ENCODE results near the gene TYMP. TPM values are rescaled to one million over a fixed set of nuclear protein-coding genes. Genes with fewer than 3 reads are reported as not detected.
"Not testable (repeated sequence)": the region's sequence is repeated elsewhere in the genome, so short reads cannot be mapped to it uniquely, and the experiment has no call there.

The TYMP gene
- polyA plus RNA-seq, 4 donors = 0.83 to 4.3 (median 2.1) TPM

DNA sequence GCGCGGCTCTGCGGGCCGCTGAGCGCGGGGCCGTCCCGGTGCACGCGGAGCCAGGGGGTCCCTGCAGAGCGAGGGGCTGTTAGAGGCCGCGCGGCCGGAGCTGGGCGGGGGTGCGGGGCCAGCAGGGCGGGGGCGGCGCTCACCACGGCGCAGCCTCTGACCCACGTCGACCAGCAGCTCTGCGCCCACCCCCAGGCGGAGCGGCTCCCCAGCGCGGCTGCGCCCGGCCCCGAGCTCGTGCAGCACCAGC, 4.0 kb downstream of the TYMP start:
- DNase-seq (ENCODE audit: low read depth in 4 of 4, low spot score in 3 of 4) = no peak

DNA sequence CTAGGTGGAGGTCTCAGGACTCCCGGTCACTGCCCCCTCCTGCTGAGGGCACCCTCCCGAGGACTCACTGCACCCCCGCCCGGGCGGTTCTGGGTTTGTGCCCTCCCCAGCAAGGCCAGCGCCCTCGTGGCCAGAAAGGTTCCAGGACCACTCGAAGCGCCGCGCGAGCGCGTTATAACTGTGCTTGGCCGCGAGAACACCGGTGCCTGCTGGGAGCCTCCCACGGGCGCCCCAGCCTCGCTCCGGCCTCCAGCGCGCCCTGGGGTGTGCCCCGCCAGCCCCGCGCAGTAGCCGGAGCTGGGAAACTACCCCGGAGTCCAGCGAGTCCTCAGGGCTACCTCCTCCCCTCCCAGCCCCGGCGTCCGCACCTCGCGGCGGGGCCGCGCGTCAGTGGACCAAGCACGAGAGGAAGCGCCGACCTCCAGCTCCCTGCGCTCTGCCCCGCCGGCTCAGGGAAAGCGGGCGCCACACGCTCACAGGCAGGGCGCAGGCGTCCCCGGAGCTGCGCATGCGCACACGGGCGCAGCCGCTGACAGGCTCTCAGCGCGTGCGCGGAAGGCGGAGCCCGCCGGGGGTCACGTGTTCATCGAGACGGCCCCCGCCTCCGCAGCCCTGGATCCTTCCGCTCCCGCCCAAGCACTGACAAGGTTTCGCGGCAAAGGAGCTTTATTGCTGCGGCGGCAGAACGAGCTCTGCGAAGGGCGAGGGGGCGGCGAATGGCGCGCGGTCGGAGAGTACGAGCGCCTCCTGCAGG, 4.5 kb downstream of the TYMP start, which contains the start of gene SCO2:
Gene SCO2, minus strand, starts transcription at position 495 of the 754 bp plus-strand sequence. CDS start 1,187 bp downstream, outside the sequence.
- DNase-seq (ENCODE audit: low read depth in 4 of 4, low spot score in 3 of 4) = peak; percentile 92 to 95 (median 92)

DNA sequence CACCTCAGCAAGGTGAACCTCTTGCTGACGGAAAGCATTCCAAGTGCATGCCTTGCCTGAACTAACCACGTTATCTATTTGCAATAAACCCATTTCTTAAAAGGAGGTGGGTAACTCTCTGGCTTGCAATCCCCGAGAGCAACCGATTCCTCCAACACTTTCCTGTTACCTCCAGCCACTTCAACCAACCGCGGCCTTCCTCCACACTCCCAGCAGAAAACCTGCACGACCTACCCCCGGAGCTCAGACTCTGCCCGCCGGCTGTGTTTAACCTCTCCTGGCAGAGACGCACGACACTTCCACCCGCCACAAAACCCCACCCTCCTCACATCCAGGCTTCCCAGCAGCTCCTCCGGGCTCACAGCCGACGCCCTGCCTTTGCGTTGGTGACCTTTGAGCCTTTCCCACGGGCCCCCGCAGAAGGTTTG, 5.1 kb downstream of the TYMP start:
- no peak for DNase-seq (ENCODE audit: low read depth in 4 of 4, low spot score in 3 of 4)

DNA sequence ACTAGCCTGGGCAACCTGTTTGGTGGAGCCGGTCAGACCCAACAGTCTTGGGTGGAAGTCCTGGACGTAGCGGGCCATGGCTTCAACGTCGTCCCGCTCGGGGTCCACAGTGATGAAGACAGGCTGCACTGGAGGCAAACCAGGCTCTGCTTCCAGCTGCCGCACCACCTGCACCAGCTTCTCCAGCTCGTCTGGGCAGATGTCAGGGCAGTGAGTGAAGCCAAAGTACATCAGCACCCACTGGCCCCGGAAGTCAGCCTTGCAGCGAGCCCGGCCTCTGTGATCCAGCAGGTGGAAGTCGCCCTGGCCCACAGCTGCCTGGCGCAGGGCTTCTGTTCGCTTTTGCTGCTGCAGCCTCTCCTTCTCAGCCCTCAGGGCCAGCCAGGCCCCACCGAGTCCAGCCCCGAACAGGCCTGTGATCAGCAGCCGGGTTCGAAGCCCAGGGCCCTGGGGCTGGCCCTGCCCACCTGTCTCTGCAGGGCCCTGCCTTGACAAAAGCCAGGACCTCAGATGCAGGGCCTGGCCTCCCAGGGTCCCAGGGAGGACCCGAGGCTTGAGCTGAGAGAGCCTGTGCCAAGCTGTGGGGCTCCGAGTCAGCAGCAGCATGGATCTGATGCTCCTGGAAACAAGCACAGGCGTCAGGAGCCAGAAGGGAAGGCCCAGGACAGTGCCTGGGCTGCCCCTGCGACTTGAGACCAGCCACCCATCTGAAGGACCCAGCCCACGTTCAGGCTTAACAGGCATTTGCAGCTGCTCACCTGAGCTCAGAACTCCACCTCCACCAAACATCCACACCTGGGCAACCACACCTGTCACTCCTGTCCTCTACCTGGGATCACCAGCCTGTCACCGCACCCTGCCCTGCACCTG, 5.8 kb downstream of the TYMP start:
- no peak for DNase-seq (ENCODE audit: low read depth in 4 of 4, low spot score in 3 of 4)

GRCh38 chr22:50523458-50523805, 6.4 kb downstream of the TYMP start:
- DNase-seq (ENCODE audit: low read depth in 4 of 4, low spot score in 3 of 4) = no peak

- DNase-seq (ENCODE audit: low read depth in 4 of 4, low spot score in 3 of 4) = no peak
These were observed 6.9 kb downstream of the TYMP start for GRCh38 chr22:50522806-50523438.

GRCh38 chr22:50522208-50522805, 7.5 kb downstream of the TYMP start:
- no peak for DNase-seq (ENCODE audit: low read depth in 4 of 4, low spot score in 3 of 4)

GRCh38 chr22:50521710-50522109, 8.1 kb downstream of the TYMP start:
- DNase-seq (ENCODE audit: low read depth in 4 of 4, low spot score in 3 of 4) = no peak

DNA sequence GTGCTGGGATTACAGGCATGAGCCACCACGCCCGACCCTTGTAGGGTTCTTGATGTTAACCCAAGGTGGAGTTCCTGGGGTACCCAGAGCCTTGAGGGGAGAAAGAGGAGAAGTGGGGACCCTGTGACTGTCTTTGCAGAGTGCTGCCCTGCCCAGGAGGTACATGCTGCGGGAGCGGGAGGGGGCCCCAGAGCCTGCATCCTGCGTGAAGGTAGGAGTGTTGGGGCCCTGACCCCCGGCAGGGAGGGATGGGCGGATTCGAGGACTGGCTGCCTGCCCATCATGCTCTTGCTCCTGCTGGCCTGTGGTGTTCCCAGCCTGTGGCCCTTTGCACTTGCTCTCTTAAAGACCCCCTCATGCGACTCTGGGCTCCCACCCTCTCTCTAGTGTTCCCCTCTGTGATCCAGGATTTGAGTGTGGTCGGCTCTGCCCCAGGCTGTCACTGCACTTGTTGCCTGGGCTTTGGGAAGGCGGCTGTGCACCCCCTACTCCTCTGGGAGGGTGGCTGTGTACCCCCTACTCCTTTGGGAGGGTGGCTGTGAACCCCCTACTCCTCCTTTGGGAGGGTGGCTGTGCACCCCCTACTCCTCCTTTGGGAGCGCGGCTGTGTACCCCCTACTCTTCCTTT, 8.9 kb downstream of the TYMP start:
- DNase-seq (ENCODE audit: low read depth in 4 of 4, low spot score in 3 of 4) = no peak

- not testable (repeated sequence) for DNase-seq (ENCODE audit: low read depth in 4 of 4, low spot score in 3 of 4)
These were observed 9.6 kb downstream of the TYMP start for GRCh38 chr22:50520184-50520583.

DNA sequence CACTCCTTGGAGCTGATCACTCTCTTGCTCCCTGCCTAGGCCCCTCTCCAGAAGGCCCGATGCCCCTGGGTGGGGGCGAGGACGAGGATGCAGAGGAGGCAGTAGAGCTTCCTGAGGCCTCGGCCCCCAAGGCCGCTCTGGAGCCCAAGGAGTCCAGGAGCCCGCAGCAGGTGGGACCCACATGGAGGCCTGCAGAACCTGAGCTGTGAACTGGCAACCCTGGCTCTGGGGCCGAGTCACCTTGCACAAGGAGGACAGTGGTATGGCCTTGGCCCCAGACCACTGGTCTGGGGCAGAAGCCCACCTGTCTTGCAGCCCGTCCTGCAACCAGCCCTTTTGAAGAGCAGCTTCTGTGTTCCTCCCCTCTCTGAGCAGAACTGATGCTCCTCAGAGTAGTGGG, 10.7 kb downstream of the TYMP start:
- DNase-seq (ENCODE audit: low read depth in 4 of 4, low spot score in 3 of 4) = no peak

- no peak for DNase-seq (ENCODE audit: low read depth in 4 of 4, low spot score in 3 of 4)
These were observed 11.2 kb downstream of the TYMP start for GRCh38 chr22:50518606-50519005.

DNA sequence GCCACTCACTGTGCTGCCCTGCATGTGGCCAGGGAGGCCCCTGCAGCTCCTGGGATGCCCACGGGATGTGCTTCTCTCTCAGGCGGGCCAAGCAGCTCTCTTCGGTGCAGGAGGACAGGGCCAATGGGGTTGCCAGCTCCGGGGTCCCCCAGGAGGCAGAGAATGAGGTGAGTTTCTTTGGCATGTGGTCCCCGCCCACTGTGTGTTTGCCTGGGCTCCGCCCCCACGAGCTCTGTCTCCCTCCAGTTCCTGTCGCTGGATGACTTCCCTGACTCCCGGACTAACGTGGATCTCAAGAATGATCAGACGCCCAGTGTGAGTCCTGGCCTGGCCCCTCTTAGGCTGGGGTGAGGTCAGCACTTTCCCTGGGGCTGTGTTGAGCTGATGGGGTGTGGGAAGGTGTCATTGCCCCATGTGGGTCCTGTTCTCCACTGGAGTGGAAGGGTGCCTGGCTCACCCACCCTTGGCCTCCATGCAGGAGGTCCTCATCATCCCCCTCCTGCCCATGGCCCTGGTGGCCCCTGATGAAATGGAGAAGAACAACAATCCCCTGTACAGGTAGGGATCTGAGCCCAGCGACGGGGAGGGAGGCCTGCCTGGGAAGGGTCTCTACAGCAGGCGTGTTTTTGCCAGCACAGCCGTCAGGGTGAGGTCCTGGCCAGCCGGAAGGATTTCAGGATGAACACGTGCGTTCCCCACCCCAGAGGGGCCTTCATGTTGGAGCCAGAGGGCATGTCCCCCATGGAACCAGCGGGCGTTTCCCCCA, 12.1 kb downstream of the TYMP start:
- DNase-seq (ENCODE audit: low read depth in 4 of 4, low spot score in 3 of 4) = no peak

- DNase-seq (ENCODE audit: low read depth in 4 of 4, low spot score in 3 of 4) = no peak
These were observed 12.9 kb downstream of the TYMP start for GRCh38 chr22:50516891-50517290.

DNA sequence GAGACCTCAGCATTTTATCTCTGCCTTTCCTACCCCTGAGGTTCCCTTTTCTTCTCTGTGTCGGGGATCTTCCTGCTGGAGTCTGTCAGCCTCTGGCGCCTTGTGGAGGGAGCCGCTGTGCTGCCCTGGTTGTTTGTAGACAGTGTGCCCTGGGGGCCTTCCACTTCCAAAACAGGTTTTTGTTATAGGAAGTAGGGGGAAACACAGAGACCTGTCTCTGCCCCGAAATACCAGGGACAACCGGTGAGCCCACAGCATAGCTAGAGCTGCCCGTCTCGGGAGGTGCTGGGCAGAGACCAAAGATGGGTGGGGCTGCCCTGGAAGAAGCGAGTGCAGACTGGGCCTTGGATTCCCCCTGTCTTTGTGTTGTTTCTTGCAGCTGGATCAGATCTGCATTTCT, 13.7 kb downstream of the TYMP start:
- DNase-seq (ENCODE audit: low read depth in 4 of 4, low spot score in 3 of 4) = no peak

- DNase-seq (ENCODE audit: low read depth in 4 of 4, low spot score in 3 of 4) = no peak
These were observed 16.6 kb downstream of the TYMP start for GRCh38 chr22:50513175-50513574.

- DNase-seq (ENCODE audit: low read depth in 4 of 4, low spot score in 3 of 4) = no peak
These were observed 20.9 kb downstream of the TYMP start for GRCh38 chr22:50508897-50509296.

DNA sequence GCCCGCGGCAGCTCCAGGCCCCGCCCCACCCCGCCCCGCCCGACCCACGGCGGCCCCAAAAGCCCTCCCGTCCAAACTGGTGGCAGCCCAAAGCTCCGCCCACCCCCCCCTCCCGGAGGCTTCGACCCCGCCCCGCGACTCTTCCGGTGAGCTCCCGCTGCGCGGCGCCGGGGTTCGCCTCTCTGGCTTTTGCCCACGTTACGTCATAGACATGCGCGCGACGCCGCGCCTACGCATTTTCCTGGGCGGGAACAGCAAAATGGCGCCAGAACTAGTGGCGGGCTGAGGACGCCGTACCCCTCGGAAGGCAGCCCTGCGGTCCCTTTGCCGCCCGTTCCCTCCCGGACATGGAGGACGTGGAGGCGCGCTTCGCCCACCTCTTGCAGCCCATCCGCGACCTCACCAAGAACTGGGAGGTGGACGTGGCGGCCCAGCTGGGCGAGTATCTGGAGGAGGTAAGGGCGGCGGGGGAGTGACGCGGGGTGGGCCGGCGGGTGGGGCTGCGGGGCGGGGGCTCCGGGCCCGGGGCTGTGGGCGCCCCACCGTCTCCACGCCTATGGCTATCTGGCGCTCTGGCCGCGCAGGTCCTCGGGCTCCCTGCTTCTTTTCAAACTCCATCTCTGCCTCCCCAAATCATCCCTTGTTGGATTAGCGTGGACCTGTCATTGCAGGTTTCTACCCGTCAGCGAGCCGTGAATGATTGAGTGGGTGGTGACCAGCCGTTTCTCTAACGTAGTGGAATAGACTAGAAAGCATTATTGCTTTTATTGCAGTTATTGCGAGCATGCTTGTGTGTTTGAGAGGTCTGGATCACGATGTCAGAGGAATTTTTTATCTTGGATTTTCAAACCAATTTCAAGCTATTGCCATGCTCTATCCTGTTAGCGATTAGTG, 21.6 kb downstream of the TYMP start, which contains the start of gene NCAPH2:
Gene NCAPH2, plus strand, starts transcription at position 234 of the 894 bp plus-strand sequence. Its CDS starts 114 bp downstream, at position 348.
- peak; percentile 94 to 98 (median 98) for DNase-seq (ENCODE audit: low read depth in 4 of 4, low spot score in 3 of 4)
